Endothelial cell of umbilical vein (primary cell): ENCODE results near the gene SAV1. TPM values are rescaled to one million over a fixed set of nuclear protein-coding genes. Genes with fewer than 3 reads are reported as not detected.
A peak's percentile ranks its signal among the peaks of the same experiment; 100 is the strongest.

Experiments
- BruUV-seq: library from RNA; stranded (reverse); fragments of 400-500 nt; replicated peaks from 2 replicates; lab custom pipeline; 2021; lab: Mats Ljungman, UMichigan
- CTCF ChIA-PET: fragments of 300-600, 350-600 bp; sonication (Branson Sonifier 250); formaldehyde crosslinking; loops from one replicate; lab custom pipeline; 2021; ENCODE audit warnings: antibody characterized with exemption, inconsistent platforms; lab: Charles Lee
- POLR2A ChIA-PET: fragments of 300-600, 350-600 bp; sonication (Branson Sonifier 250); formaldehyde crosslinking; loops from one replicate; lab custom pipeline; 2021; ENCODE audit warnings: antibody characterized with exemption, inconsistent platforms; lab: Charles Lee
- DNase-seq: peaks from one replicate; pipeline ENCODE4 v3.0.0-alpha.2; 2011; ENCODE audit warnings: low read depth, low spot score
- FAIRE-seq: peaks from 2 replicates; lab custom pipeline; 2011; peaks lifted over from hg19 to GRCh38; lab: Jason Lieb, UNC
- H2AFZ ChIP-seq: 2 replicates; pipeline ENCODE4 v1.6.0; 2012; ENCODE audit warnings: low read depth, low read length, control low read depth, inconsistent platforms
- H3K27ac ChIP-seq: 2 replicates; pipeline ENCODE4 v1.5.1; 2011; ENCODE audit warnings: low read depth, mild to moderate bottlenecking, control low read depth, low read length, moderate library complexity; ENCODE audit not compliant: insufficient read depth
- H3K27me3 ChIP-seq, 2 experiments: 2 replicates each; pipeline versions ENCODE4 v1.6.0 to v1.6.1; 2011; ENCODE audit warnings: low read length in 2 of 2, mixed read lengths in 1 of 2; ENCODE audit not compliant: control insufficient read depth in 2 of 2, insufficient read depth in 2 of 2
- H3K36me3 ChIP-seq, 2 experiments: 2 replicates in 1 of 2; 3 replicates in 1 of 2; pipeline ENCODE4 v1.5.1; 2011; ENCODE audit warnings: low read length in 2 of 2, mild to moderate bottlenecking in 1 of 2, moderate library complexity in 1 of 2; ENCODE audit not compliant: control insufficient read depth in 2 of 2, insufficient read depth in 2 of 2; ENCODE audit errors: extremely low read depth in 1 of 2
- H3K4me1 ChIP-seq: 3 replicates; pipeline ENCODE4 v1.5.1; 2011; ENCODE audit warnings: mild to moderate bottlenecking, low read length; ENCODE audit not compliant: control insufficient read depth, insufficient read depth; ENCODE audit errors: extremely low read depth
- H3K4me2 ChIP-seq: 2 replicates; pipeline ENCODE4 v1.6.1; 2011; ENCODE audit warnings: low read length, control low read depth, mixed read lengths; ENCODE audit not compliant: insufficient read depth
- H3K4me3 ChIP-seq, 3 experiments: fragments of 200-600 bp in 1 of 3; sonication (generic), shearing (Covaris generic) in 1 of 3; replicated peaks in 1 of 3; 2 replicates each; pipeline ENCODE4 v1.5.1; 2011 to 2016; ENCODE audit warnings: control low read depth in 3 of 3, low read length in 3 of 3, mild to moderate bottlenecking in 2 of 3, inconsistent platforms in 1 of 3, low read depth in 1 of 3, moderate library complexity in 1 of 3; ENCODE audit not compliant: insufficient read depth in 1 of 3
- H3K79me2 ChIP-seq: 2 replicates; pipeline ENCODE4 v1.6.0; 2012; ENCODE audit warnings: low read length, inconsistent platforms; ENCODE audit not compliant: control insufficient read depth, insufficient read depth
- H3K9ac ChIP-seq: replicated peaks from 2 replicates; pipeline ENCODE3; 2011; ENCODE audit warnings: low read length, control low read depth; ENCODE audit not compliant: insufficient read depth; ENCODE audit errors: extremely low read depth
- H3K9me1 ChIP-seq: replicated peaks from 3 replicates; pipeline ENCODE4 v1.6.0; 2011; ENCODE audit warnings: mild to moderate bottlenecking, low read length; ENCODE audit not compliant: control insufficient read depth, insufficient read depth; ENCODE audit errors: extremely low read depth
- H3K9me3 ChIP-seq: replicated peaks from 2 replicates; pipeline ENCODE4 v1.5.1; 2012; ENCODE audit warnings: low read length, inconsistent platforms; ENCODE audit not compliant: control insufficient read depth, insufficient read depth
- H4K20me1 ChIP-seq: replicated peaks from 2 replicates; pipeline ENCODE3; 2011; ENCODE audit warnings: mild to moderate bottlenecking, low read length; ENCODE audit not compliant: control insufficient read depth, insufficient read depth; ENCODE audit errors: extremely low read depth
- EZH2 ChIP-seq: IDR thresholded peaks from 2 replicates; pipeline ENCODE4 v1.6.1; 2012; ENCODE audit warnings: borderline replicate concordance, low read depth, mild to moderate bottlenecking, moderate library complexity, low read length, inconsistent platforms; ENCODE audit not compliant: severe bottlenecking
- FOS ChIP-seq: IDR thresholded peaks from 2 replicates; pipeline ENCODE4 v1.6.1; 2011; ENCODE audit warnings: mild to moderate bottlenecking, low read length, moderate library complexity, borderline replicate concordance; ENCODE audit not compliant: insufficient read depth
- GATA2 ChIP-seq: IDR thresholded peaks from 2 replicates; pipeline ENCODE4 v1.7.0; 2011; ENCODE audit warnings: low read depth, mild to moderate bottlenecking, moderate library complexity, mixed read lengths, low read length; ENCODE audit not compliant: insufficient read length, insufficient read depth
- JUN ChIP-seq: IDR thresholded peaks from 2 replicates; pipeline ENCODE4 v1.6.1; 2011; ENCODE audit warnings: borderline replicate concordance, low read depth; ENCODE audit not compliant: insufficient read length, insufficient read depth
- MYC ChIP-seq: IDR thresholded peaks from one replicate; pipeline ENCODE4 v1.6.1; 2011; ENCODE audit warnings: mild to moderate bottlenecking, low read depth, low read length
- POLR2A ChIP-seq: IDR thresholded peaks from 2 replicates; pipeline ENCODE4 v1.6.1; 2012; ENCODE audit warnings: low read depth, mild to moderate bottlenecking, control low read depth, low read length
- POLR2AphosphoS5 ChIP-seq: IDR thresholded peaks from 2 replicates; pipeline ENCODE4 v1.6.1; 2012; ENCODE audit warnings: low read depth, mild to moderate bottlenecking, control low read depth, low read length, moderate library complexity; ENCODE audit not compliant: insufficient read depth
- dilution Hi-C: fragments of 300-500 bp; cut with MboI; formaldehyde crosslinking; loops from one replicate; pipeline ENCODE4 v1.15.0; 2019; ENCODE audit warnings: low sequenced_read_pairs; ENCODE audit not compliant: extremely low pct_ligation_motif_present
- intact Hi-C: fragments of 100-400 bp; cut with micrococcal nuclease; formaldehyde crosslinking; loops from one replicate; pipeline ENCODE4 v1.10.0; 2022
- polyA plus RNA-seq, 4 experiments: library from polyadenylated mRNA; depleted of rRNA in 3 of 4; stranded (reverse) in 3 of 4; unstranded in 1 of 4; fragments of >200 nt; gene quantifications; 2 replicates each; pipeline versions ENCODE4 v1.2.1 to v1.2.3, GENCODE V29; 2011 to 2012; ENCODE audit warnings: missing spikeins in 1 of 4
- total RNA-seq: library from RNA; stranded (reverse); gene quantifications from 2 replicates; pipeline ENCODE4 v1.2.3, GENCODE V29; 2021
- TF ChIP-seq, protein P1 (sequence below): IDR thresholded peaks from 2 replicates; pipeline ENCODE4 v1.6.1; 2011; ENCODE audit not compliant: insufficient read depth, insufficient read length
- TF ChIP-seq, protein P2 (sequence below), 2 donors: IDR thresholded peaks; 1 replicate in 1 of 2; 2 replicates in 1 of 2; pipeline ENCODE4 v1.5.1; 2011; ENCODE audit warnings: low read length in 2 of 2, mild to moderate bottlenecking in 2 of 2, moderate library complexity in 2 of 2, control low read depth in 1 of 2, inconsistent platforms in 1 of 2, low read depth in 1 of 2; ENCODE audit not compliant: insufficient read depth in 1 of 2; ENCODE audit errors: extremely low read depth in 1 of 2

Gene SAV1
- total and polyA plus RNA-seq, 2 donors (not counting 3 experiments of a cell fraction or from before 2014, with no cell fraction given): 7.1 to 31.0 TPM

DNA sequence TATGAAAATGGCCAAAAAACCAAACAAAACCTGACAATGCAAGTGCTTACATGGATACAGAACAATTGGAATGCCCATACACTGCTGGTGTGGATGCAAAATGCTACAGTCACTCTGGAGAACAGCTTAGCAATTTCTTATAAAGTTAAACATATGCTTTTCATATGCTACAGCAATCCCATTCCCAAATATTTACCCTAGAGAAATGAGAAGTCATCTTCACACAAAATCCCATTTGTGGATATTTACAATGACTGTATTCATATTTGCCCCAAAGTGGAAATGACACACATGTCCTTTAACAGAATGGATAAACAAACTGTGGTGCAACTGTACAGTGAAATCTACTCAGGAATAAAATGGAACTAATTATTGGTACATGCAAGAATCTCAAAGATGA lies 20.4 kb downstream of the SAV1 start:
- Histone ChIP-seq H3K36me3 (peaks cover 2% of the 10 kb centered on the region in 2 experiments), H3K9me3 (no peaks in the 10 kb centered on the region), H4K20me1 (no peaks in the 10 kb centered on the region), H3K9ac (no peak overlapping the region), H3K4me3 (no peak overlapping the region), H3K9me1 (no peaks in the 10 kb centered on the region), H3K27ac (no peak overlapping the region), H3K27me3 (no peaks in the 10 kb centered on the region), H3K4me2 (no peak overlapping the region), H2AFZ (no peak overlapping the region), H3K4me1 (peaks cover 3% of the 10 kb centered on the region), H3K79me2 (peaks cover 21% of the 10 kb centered on the region)
- peak; percentile 55 for FAIRE-seq
- BruUV-seq: no TSS peak
- dilution Hi-C loops: no loop called here
- intact Hi-C loops: no loop called here
- ChIA-PET CTCF (no interaction called here), POLR2A (no interaction called here)
- TF ChIP-seq JUN: no peak
- TF ChIP-seq EZH2: no peak
- TF ChIP-seq GATA2: no peak
- TF ChIP-seq, protein P1, sequence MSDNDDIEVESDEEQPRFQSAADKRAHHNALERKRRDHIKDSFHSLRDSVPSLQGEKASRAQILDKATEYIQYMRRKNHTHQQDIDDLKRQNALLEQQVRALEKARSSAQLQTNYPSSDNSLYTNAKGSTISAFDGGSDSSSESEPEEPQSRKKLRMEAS: no peak
- DNase-seq: peak; percentile 7

- Histone ChIP-seq H3K9me1 (no peaks in the 10 kb centered on the region), H3K4me2 (no peak overlapping the region), H3K9me3 (no peaks in the 10 kb centered on the region), H3K9ac (no peak overlapping the region), H4K20me1 (no peaks in the 10 kb centered on the region), H3K4me1 (peaks cover 3% of the 10 kb centered on the region), H3K27me3 (no peaks in the 10 kb centered on the region), H3K27ac (no peak overlapping the region), H3K4me3 (no peak overlapping the region), H3K79me2 (peaks cover 23% of the 10 kb centered on the region), H3K36me3 (peaks cover 2% of the 10 kb centered on the region in 2 experiments), H2AFZ (no peak overlapping the region)
- CTCF ChIA-PET: no interaction called here
- dilution Hi-C loops (no loop called here), intact Hi-C loops (no loop called here)
- FAIRE-seq (no peak), DNase-seq (no peak)
- TF ChIP-seq, protein P1: no peak
- no peak for TF ChIP-seq MYC
- TF ChIP-seq POLR2A: no peak
- no peak for TF ChIP-seq JUN
- TF ChIP-seq POLR2AphosphoS5: no peak
- no peak for TF ChIP-seq EZH2
- no peak for TF ChIP-seq GATA2
- no peak for TF ChIP-seq FOS
- TF ChIP-seq, protein P2, sequence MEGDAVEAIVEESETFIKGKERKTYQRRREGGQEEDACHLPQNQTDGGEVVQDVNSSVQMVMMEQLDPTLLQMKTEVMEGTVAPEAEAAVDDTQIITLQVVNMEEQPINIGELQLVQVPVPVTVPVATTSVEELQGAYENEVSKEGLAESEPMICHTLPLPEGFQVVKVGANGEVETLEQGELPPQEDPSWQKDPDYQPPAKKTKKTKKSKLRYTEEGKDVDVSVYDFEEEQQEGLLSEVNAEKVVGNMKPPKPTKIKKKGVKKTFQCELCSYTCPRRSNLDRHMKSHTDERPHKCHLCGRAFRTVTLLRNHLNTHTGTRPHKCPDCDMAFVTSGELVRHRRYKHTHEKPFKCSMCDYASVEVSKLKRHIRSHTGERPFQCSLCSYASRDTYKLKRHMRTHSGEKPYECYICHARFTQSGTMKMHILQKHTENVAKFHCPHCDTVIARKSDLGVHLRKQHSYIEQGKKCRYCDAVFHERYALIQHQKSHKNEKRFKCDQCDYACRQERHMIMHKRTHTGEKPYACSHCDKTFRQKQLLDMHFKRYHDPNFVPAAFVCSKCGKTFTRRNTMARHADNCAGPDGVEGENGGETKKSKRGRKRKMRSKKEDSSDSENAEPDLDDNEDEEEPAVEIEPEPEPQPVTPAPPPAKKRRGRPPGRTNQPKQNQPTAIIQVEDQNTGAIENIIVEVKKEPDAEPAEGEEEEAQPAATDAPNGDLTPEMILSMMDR (IDR thresholded peaks at IDR 0.05; ENCODE audit: extremely low read depth in 1 of 2, insufficient read depth in 1 of 2, low read depth in 1 of 2, low read length in 2 of 2): no peak
- no TSS peak for BruUV-seq
- POLR2A ChIA-PET: no interaction called here
Observed at GRCh38 chr14:50647282-50647681, 20.8 kb downstream of the SAV1 start.
